GM19397 (cell line): ENCODE data around the gene SMKR1.
A peak's percentile ranks its signal among the peaks of the same experiment; 100 is the strongest.
"Not testable (repeated sequence)": the region's sequence is repeated elsewhere in the genome, so short reads cannot be mapped to it uniquely, and the experiment has no call there.

Experiments
- ATAC-seq: cut with Tn5 transposase; IDR thresholded peaks from one replicate; pipeline ENCODE4 v1.9.1; 2021; ENCODE audit warnings: mild to moderate bottlenecking, moderate library complexity; ENCODE audit not compliant: unreplicated experiment

SMKR1 gene

GRCh38 chr7:129501760-129502707, at the start of gene SMKR1:
SMKR1 (plus strand) TSS chr7:129502531; CDS start chr7:129502825, 294 bp downstream.
- peak; percentile 93 for ATAC-seq

DNA sequence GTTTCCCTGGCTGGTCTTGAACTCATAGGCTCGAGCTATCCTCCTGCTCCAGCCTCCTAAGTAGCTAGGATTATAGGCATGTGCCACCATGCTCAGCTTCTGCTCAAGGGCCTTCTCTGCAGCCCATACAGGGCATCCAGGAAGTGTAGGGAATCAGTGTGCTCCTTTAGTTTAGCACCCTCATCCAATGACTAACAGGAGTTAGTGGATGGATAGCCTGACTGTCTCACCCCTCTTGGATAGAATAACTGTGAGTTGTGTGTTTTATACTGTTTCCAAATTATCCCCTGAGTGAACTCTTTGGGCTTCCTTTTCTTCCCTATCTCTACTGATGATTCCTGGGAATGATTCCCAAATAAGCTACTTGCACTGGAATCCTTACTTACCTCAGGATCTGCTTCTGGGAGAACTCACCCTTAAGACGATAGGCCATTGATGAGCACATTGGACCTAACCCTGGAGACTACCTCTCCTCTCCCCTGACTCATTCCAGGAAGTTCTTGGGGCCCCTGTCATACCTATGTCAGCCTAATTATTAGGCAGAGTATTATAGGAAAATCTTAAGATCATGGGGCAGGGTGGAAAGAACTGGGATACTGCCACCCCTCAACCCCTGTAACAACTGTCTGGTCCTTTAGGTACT, 49.6 kb upstream of the SMKR1 start:
- no peak for ATAC-seq

DNA sequence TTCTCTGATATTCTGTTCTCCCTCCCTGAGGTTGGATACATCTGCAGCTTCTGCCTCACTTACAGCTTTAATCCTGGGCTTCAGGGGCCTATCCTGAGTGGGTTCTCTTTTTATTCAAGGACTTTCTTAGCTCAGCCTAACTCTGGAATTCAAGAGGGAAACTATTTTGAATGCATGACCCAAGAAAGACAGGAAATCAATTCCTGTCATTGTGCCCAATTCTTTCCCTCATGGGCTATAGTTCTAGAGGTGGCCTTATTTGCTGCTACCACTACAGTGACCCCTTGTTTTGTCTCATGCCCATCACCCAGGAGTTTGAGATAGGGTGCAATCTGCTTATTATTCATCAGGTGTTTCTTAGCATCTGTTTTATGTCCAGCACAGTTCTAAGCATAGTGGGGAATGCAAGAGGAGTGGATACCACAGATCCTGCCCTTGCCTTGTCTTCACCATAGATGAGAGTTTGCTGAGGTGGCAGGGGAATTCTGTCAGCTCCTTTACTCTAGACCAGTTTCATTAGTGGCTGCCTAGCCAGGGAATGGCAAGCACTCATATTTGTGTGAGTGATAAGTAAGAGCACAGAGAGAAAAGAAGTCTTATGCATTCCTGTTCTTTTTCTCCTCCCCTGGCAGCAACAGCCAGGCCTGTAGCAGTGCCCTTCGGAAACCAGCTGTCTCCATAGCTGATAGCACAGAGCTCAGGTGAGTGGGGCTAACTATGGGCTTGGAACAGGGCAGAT, 48.7 kb upstream of the SMKR1 start:
- ATAC-seq, result no peak

- no peak for ATAC-seq
These were observed 48.1 kb upstream of the SMKR1 start for GRCh38 chr7:129454249-129454551.

- no peak for ATAC-seq
These were observed 45.9 kb upstream of the SMKR1 start for GRCh38 chr7:129456421-129456820.

GRCh38 chr7:129457101-129457500, 45.2 kb upstream of the SMKR1 start:
- ATAC-seq, result no peak

GRCh38 chr7:129458171-129458570, 44.2 kb upstream of the SMKR1 start:
- ATAC-seq, result no peak

GRCh38 chr7:129461809-129462208, 40.5 kb upstream of the SMKR1 start:
- ATAC-seq, result no peak

GRCh38 chr7:129462420-129462819, 39.9 kb upstream of the SMKR1 start:
- no peak for ATAC-seq

GRCh38 chr7:129464194-129464593, 38.1 kb upstream of the SMKR1 start:
- ATAC-seq, result no peak

DNA sequence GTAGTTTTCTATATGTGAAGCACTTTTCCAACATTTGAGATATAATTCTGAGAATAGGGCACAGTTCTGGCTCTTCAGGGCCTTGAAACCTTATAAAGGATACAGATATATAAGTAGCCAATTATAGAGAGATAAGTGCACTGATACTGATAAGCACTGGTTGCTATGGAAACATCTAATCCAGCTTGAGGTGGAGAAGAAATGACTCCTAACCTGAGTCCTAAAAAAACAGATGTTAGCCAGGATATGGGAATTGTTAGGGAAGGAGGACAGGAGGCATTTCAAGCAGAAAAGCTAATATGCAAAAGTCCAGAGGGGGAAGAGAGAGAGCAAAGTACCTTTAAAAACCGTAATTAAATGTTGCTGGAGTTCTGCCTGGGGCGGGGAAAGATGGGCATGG, 37.3 kb upstream of the SMKR1 start:
- no peak for ATAC-seq

- ATAC-seq, result no peak
These were observed 35.5 kb upstream of the SMKR1 start for GRCh38 chr7:129466796-129467195.

GRCh38 chr7:129468087-129468486, 34.2 kb upstream of the SMKR1 start:
- ATAC-seq, result no peak

DNA sequence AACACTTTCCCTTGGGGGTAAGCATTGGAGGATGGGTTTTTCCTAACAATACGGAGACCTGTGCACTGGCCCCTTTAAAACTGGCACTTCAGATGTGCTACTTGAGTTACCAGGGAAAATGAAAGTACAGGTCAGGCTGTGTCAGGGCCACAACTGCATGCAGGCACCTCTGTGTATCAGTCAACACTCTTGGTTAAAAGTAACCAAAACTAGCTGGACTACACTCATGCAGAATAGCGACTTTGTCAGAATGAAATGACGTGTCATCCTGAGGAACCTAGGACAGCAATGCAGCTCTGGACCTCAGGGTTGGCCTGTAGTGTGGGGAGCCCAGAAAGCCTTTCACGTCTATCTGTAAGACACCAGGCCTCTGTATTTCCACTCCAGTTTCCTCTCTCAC, 33.8 kb upstream of the SMKR1 start:
- no peak for ATAC-seq

GRCh38 chr7:129469930-129470329, 32.4 kb upstream of the SMKR1 start:
- ATAC-seq, result no peak

DNA sequence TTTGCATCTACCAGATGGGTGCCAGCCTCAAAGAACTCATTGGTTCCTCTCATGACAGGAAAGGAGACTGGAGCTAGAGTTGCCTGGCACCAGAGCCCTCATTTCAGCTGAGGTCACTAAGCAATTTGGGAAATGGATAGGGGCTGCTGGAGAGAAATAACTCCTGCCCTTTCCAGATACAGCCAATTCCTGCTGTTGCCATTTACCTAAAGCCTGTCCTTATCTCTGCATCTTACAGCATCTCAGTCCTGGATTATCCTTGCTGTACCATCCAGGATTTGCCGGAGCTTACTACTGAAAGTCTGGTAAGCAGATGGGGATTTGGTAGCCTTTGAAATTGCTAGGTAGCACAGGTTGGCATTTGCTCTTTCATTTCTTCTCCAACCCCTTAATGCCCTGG, 31.9 kb upstream of the SMKR1 start:
- no peak for ATAC-seq

- ATAC-seq, result no peak
These were observed 30.9 kb upstream of the SMKR1 start for GRCh38 chr7:129471402-129471827.

DNA sequence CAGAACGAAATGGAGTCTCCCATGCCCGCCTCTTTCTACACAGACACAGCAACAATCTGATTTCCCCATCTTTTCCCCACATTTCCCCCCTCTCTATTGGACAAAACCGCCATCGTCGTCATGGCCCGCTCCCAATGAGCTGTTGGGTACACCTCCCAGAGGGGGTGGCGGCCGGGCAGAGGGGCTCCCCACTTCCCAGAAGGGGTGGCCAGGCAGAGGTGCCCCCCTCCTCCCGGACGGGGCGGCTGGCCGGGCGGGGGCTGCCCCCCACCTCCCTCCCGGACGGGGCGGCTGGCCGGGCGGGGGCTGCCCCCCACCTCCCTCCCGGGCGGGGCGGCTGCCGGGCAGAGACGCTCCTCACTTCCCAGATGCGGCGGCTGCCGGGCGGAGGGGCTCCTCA, 26.4 kb upstream of the SMKR1 start:
- not testable (repeated sequence) for ATAC-seq

DNA sequence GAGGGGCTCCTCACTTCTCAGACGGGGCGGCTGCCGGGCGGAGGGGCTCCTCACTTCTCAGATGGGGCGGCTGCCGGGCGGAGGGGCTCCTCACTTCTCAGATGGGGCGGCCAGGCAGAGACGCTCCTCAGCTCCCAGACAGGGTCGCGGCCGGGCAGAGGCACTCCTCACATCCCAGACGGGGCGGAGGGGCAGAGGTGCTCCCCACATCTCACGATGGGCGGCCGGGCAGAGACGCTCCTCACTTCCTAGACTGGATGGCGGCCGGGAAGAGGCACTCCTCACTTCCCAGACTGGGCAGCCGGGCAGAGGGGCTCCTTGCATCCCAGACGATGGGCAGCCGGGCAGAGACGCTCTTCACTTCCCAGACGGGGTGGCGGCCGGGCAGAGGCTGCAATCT, 25.9 kb upstream of the SMKR1 start:
- ATAC-seq, result not testable (repeated sequence)

GRCh38 chr7:129479831-129480230, 22.5 kb upstream of the SMKR1 start:
- no peak for ATAC-seq

- no peak for ATAC-seq
These were observed 21.5 kb upstream of the SMKR1 start for GRCh38 chr7:129480674-129481363.
